ENCODE results near the gene PSMB10. TPM values are rescaled to one million over a fixed set of nuclear protein-coding genes. Genes with fewer than 3 reads are reported as not detected.
A peak's percentile ranks its signal among the peaks of the same experiment; 100 is the strongest.

The PSMB10 gene
- total and polyA plus RNA-seq, 8 donors: 22.8 to 205 (median 73.7) TPM

DNA sequence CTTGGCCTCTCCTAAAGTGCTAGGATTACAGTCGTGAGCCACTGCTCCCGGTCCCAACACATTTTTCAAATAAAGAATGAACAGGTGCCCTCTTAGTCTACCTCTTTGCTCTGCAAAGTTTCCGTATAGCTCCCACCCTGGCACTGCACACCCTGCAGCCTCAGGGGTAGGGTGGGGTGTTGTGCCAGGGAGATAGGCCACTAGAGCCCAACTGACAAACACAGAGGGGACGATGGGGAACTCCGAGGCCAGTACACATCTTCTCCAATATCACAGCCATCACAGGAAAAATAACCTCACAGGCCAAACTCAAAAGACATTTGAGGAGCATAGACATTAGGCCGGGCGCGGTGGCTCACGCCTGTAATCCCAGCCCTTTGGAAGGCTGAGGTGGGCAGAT is 34.5 kb upstream of the PSMB10 start:
- no peak for TF ChIP-seq POLR2A (IDR thresholded peaks at IDR 0.05)
- no peak for TF ChIP-seq CTCF (IDR thresholded peaks at IDR 0.05)
- no peak for TF ChIP-seq POLR2AphosphoS5 (IDR thresholded peaks at IDR 0.05)
- Histone ChIP-seq H3K27ac (no peak overlapping the region), H3K36me3 (no peaks in the 10 kb centered on the region), H3K4me1 (peaks cover 15 to 28% (median 23%) of the 10 kb centered on the region in 4 donors), H3K9me3 (no peaks in the 10 kb centered on the region), H3K27me3 (no peaks in the 10 kb centered on the region), H3K4me3 (no peak overlapping the region)
- DNase-seq: no peak
- intact Hi-C loops (cut with DNase I; ENCODE audit: low total_unique reads): no loop called here
- WGBS, 5 donors: 82 to 95% (median 88%) methylated on average over 9 of the region's 9 CpGs

DNA sequence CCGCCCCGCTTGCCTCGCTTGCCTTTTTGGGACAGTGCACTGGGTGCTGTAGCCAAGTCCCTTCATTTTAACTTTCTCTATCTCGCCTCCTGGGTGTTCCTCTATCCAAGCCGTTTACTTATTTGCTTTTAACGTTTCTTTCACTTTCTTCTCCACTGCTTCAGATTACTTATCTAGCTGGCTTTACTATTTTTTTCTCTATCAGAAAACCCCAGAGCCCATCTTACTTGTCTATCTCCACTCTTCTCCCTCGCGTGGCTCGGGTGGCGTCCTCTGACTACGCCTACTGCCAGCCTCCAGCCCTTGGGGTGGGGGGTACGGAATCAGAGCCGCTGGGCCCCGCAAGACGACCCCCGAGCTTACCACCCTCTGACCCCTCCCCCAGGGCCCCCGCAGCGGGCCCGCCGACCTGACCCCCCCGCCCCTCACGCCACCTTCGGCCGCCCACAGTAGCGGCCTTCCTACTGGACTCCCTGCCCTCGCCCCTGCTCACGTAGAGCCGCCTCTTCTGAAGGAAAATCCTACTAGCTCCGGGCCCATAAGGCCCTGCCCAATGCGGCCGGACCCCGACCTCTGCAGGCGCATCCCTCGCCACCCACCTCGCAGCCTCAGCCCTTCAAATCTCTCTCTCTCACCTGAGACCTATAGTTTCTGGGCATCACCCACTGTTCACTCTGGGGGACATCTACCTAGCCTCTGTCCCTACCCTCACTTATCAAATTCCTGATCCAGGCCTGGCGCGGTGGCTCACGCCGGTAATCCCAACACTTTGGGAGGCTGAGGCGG is 32.8 kb upstream of the PSMB10 start:
- Histone ChIP-seq H3K36me3 (no peaks in the 10 kb centered on the region), H3K27me3 (no peaks in the 10 kb centered on the region), H3K4me3 (peak overlapping the region; percentile 74 to 98 (median 86)), H3K4me1 (peaks cover 29 to 43% (median 36%) of the 10 kb centered on the region in 4 donors), H3K27ac (peak overlapping the region; percentile 90 to 98 (median 95)), H3K9me3 (no peaks in the 10 kb centered on the region)
- peak in 1 of 2 donors; percentile 50 for DNase-seq
- intact Hi-C loops (cut with DNase I; ENCODE audit: low total_unique reads): no loop called here
- 31 to 38% (median 36%) methylated on average over 40 of the region's 40 CpGs for WGBS, 5 donors
- no peak for TF ChIP-seq EP300 (IDR thresholded peaks at IDR 0.05)
- no peak for TF ChIP-seq CTCF (IDR thresholded peaks at IDR 0.05)
- no peak for TF ChIP-seq POLR2A (IDR thresholded peaks at IDR 0.05)
- no peak for TF ChIP-seq POLR2AphosphoS5 (IDR thresholded peaks at IDR 0.05)

DNA sequence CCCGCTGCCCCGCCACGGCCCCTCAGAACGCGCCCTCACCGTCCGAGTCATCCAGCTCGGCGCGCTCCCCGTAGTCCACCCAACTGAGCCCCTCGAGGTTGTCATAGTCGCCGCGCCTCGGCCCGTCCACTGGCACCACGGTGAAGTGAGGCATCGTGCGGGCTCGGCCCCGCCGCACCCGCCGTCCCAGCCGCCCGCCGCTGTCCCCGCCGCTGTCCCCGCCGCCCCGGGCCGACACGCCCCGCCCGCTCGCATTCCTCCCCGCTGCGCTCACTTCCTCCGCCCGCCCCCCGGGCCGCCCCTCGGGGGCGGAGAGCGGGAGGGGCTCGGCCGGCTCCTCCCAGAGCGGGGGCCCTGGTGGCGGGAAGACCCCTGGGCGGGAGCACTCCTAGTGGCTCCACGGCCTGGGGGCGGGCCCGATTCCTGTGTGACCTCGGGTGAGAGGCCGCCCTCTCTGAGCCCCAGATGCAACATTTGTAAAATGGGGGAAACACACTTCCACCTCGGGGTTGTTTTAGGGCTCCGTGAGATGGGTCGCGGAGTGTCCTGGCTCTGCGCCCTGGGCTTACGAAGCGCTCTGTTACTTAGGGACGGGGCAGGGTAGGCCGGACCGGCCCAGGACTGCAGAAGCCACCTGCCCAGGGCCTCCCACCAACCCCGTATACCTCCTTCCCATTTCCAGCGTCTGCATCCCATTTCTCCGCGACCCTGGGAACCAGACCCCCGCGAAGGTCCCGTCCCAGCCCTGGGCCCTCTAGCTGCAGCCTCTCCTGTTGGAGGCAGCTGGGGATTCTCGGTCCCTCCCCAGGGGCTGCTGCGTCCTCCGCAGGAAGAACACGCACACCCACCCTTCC is 32.0 kb upstream of the PSMB10 start, which contains the start of gene SLC12A4:
Gene SLC12A4, minus strand, starts transcription at position 238 of the 854 bp plus-strand sequence. Its CDS starts 84 bp downstream, at position 154.
- 0 to 1% (median 1%) methylated on average over 21 to 78 of the region's 78 CpGs for WGBS, 5 donors
- no peak for TF ChIP-seq POLR2A (IDR thresholded peaks at IDR 0.05)
- peak; percentile 60 to 75 (median 68) for TF ChIP-seq POLR2AphosphoS5 (IDR thresholded peaks at IDR 0.05)
- no peaks in the 10 kb centered on the region for H3K36me3 ChIP-seq
- peak within 1 kb of the TSS; percentile 74 to 98 (median 86) for H3K4me3 ChIP-seq
- H3K27ac ChIP-seq: peak within 1 kb of the TSS; percentile 90 to 98 (median 95)
- no peaks in the 10 kb centered on the region for H3K9me3 ChIP-seq
- H3K27me3 ChIP-seq: no peaks in the 10 kb centered on the region
- peak; percentile 82 to 96 for DNase-seq
- peaks cover 36 to 51% (median 44%) of the 10 kb centered on the region in 4 donors for H3K4me1 ChIP-seq
- intact Hi-C loops (cut with DNase I; ENCODE audit: low total_unique reads): no loop called here

- TF ChIP-seq EP300 (IDR thresholded peaks at IDR 0.05) (no peak), POLR2A (IDR thresholded peaks at IDR 0.05) (no peak), CTCF (IDR thresholded peaks at IDR 0.05) (no peak)
- peak; percentile 43 to 83 for DNase-seq
- peak overlapping the region; percentile 74 to 98 (median 86) for H3K4me3 ChIP-seq
- H3K27ac ChIP-seq: peak overlapping the region; percentile 90 to 98 (median 95)
- H3K4me1 ChIP-seq: peaks cover 42 to 58% (median 51%) of the 10 kb centered on the region in 4 donors
- H3K27me3 ChIP-seq: no peaks in the 10 kb centered on the region
- 0 to 3% (median 1%) methylated on average over 22 to 45 of the region's 45 CpGs for WGBS, 5 donors
- intact Hi-C loops (cut with DNase I; ENCODE audit: low total_unique reads): no loop called here
- no peaks in the 10 kb centered on the region for H3K9me3 ChIP-seq
- peaks cover 2 to 6% (median 4%) of the 10 kb centered on the region in 4 donors for H3K36me3 ChIP-seq
These were observed 31.3 kb upstream of the PSMB10 start for GRCh38 chr16:67967958-67968399.
